Measurements from ENCODE around the gene MRAS. TPM values are rescaled to one million over a fixed set of nuclear protein-coding genes. Genes with fewer than 3 reads are reported as not detected.

The MRAS gene
- total and polyA plus RNA-seq, 2 of the 13 experiments (the other 11 are each of a cell fraction or from before 2014, with no cell fraction given) = 8.8 to 36.2 TPM

DNA sequence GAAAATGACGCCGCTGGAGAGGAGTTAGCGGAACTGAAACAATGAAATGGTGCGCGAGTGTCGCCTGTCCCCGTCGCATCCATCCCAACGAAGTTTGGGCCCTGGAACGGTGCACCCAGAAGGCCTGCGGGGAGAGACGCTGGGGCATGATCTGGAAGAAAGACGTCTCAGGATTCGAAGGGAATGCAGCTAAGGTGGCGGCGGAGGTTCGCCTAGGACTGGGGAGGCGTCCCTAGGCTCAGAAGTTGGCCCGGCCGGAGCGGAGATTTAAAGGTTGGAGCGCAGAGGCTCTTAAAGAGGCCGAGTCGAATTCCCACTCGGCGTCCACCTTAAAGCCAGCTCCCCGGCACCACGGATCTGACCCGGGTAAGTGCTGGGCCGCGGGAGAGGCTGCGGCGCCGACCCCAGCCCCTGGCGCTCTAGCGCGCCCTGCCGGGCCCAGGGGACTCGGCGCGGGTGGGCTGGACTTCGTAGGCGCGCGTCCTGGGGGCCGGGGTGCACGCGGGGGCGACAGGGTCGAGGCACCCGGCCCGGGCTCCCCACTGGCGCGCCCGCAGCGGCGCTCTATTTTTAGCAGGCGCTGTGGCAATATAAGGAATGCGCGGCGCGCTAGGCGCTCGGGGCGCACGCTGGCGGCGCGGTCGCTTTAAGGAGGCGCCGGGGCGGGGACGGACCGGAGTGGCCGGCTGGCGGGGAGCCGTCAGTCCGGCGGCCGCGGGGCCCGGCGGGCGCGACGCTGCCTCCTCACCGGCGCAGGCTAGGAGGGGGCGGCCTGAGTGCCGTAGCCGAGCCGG is at the start of gene MRAS (continued):
- TF ChIP-seq, protein P1, sequence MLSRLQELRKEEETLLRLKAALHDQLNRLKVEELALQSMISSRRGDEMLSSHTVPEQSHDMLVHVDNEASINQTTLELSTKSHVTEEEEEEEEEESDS (CRISPR knock-in tag; IDR thresholded peaks at IDR 0.05; ENCODE audit: borderline replicate concordance) = no peak
- no peak for TF ChIP-seq TOPORS (CRISPR knock-in tag; IDR thresholded peaks at IDR 0.05)
- TF ChIP-seq ZFP62 (CRISPR knock-in tag; IDR thresholded peaks at IDR 0.05) = no peak
- no peak for TF ChIP-seq THRA (CRISPR knock-in tag; IDR thresholded peaks at IDR 0.05; ENCODE audit: borderline replicate concordance)
- TF ChIP-seq ZNF891 (CRISPR knock-in tag; IDR thresholded peaks at IDR 0.05) = peak; percentile 8; the same call in 1 of the 2 replicates
- TF ChIP-seq HNF1A (IDR thresholded peaks at IDR 0.05; ENCODE audit: low read depth) = no peak
- TF ChIP-seq HNF1A (CRISPR knock-in tag; IDR thresholded peaks at IDR 0.05; ENCODE audit: borderline replicate concordance) = no peak
- peak; percentile 48 for TF ChIP-seq STAG1 (CRISPR knock-in tag; IDR thresholded peaks at IDR 0.05)
- TF ChIP-seq ZHX1 (CRISPR knock-in tag; IDR thresholded peaks at IDR 0.05; ENCODE audit: low read depth) = 0 out of 2 replicates have a peak, but pooled peaks have one; percentile 16
- TF ChIP-seq MXD3 (CRISPR knock-in tag; IDR thresholded peaks at IDR 0.05) = 0 out of 2 replicates have a peak, but pooled peaks have one; percentile 8
- TF ChIP-seq ZNF776 (CRISPR knock-in tag; IDR thresholded peaks at IDR 0.05) = no peak
- TF ChIP-seq ZNF331 (CRISPR knock-in tag; IDR thresholded peaks at IDR 0.05) = peak; percentile 56
- TF ChIP-seq XRCC5 (optimal IDR thresholded peaks at IDR 0.05; ENCODE audit: low read length) = peak; percentile 48
- no peak for TF ChIP-seq CEBPZ (IDR thresholded peaks at IDR 0.05; ENCODE audit: low read length)
